ENCODE measurements around the gene GALNS.

DNA sequence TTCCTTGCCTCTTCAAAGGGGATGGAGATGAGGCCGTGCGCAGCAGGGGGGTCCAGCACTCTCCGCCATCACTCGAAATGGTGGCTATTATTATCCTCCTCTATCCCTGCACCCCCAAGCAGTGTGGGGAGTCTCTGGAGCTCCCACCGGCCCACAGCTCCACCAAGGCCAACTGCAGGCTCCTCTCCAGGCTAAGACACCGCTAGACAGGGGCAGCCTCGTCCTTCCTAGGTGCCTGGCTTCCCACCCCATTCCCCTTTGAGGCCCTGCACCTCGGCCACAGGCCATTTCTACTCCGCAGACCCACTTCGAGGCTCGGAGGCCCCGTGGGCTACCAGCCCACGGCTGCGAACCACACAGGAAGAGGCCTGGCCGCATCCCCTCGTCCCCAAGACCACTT is 49.3 kb upstream of the GALNS start:
- TF ChIP-seq POLR2A (IDR thresholded peaks at IDR 0.05): no peak
- TF ChIP-seq, protein P1, sequence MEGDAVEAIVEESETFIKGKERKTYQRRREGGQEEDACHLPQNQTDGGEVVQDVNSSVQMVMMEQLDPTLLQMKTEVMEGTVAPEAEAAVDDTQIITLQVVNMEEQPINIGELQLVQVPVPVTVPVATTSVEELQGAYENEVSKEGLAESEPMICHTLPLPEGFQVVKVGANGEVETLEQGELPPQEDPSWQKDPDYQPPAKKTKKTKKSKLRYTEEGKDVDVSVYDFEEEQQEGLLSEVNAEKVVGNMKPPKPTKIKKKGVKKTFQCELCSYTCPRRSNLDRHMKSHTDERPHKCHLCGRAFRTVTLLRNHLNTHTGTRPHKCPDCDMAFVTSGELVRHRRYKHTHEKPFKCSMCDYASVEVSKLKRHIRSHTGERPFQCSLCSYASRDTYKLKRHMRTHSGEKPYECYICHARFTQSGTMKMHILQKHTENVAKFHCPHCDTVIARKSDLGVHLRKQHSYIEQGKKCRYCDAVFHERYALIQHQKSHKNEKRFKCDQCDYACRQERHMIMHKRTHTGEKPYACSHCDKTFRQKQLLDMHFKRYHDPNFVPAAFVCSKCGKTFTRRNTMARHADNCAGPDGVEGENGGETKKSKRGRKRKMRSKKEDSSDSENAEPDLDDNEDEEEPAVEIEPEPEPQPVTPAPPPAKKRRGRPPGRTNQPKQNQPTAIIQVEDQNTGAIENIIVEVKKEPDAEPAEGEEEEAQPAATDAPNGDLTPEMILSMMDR (IDR thresholded peaks at IDR 0.05): no peak
